IMR-90 (cell line): ENCODE measurements around the gene AGTPBP1. TPM values are rescaled to one million over a fixed set of nuclear protein-coding genes. Genes with fewer than 3 reads are reported as not detected.

Source experiments
- ATAC-seq: fragments of 200-7000 bp; cut with Tn5 transposase; 2 replicates; pipeline ENCODE4 v1.9.1; 2020; ENCODE audit warnings: low read depth, mild to moderate bottlenecking, moderate library complexity
- BruUV-seq: library from RNA; stranded (reverse); fragments of 400-500 nt; replicated peaks from 2 replicates; lab custom pipeline; 2021; lab: Mats Ljungman, UMichigan
- CTCF ChIA-PET: fragments of 300-600 bp; formaldehyde crosslinking; extraction: SDS; loops from one replicate; lab custom pipeline; 2021; ENCODE audit warnings: antibody characterized with exemption; lab: Yijun Ruan, JAX
- POLR2A ChIA-PET: fragments of 300-600 bp; sonication (Branson Sonifier 250); formaldehyde crosslinking; loops from one replicate; lab custom pipeline; 2022; ENCODE audit warnings: antibody characterized with exemption; ENCODE audit not compliant: unreplicated experiment; lab: Charles Lee
- DNase-seq: peaks from one replicate; pipeline ENCODE4 v3.0.0; 2013
- H2AFZ ChIP-seq: replicated peaks from 2 replicates; pipeline ENCODE3; 2013; ENCODE audit warnings: low read length, mild to moderate bottlenecking; ENCODE audit not compliant: poor library complexity
- H2AK5ac ChIP-seq: 2 replicates; pipeline ENCODE4 v1.6.1; 2013; ENCODE audit warnings: low read depth, low read length, inconsistent platforms
- H2AK9ac ChIP-seq: replicated peaks from 2 replicates; pipeline ENCODE3; 2013; ENCODE audit warnings: mild to moderate bottlenecking, low read depth, low read length, moderate library complexity; ENCODE audit not compliant: poor library complexity
- H2BK120ac ChIP-seq: 2 replicates; pipeline ENCODE4 v1.6.1; 2013; ENCODE audit warnings: low read depth, low read length, inconsistent platforms
- H2BK15ac ChIP-seq: 3 replicates; pipeline ENCODE4 v1.6.1; 2013; ENCODE audit warnings: low read depth, low read length, inconsistent platforms
- H2BK20ac ChIP-seq: 2 replicates; pipeline ENCODE4 v1.6.1; 2013; ENCODE audit warnings: low read depth, mild to moderate bottlenecking, inconsistent platforms, low read length, moderate library complexity
- H2BK5ac ChIP-seq: 2 replicates; pipeline ENCODE4 v1.6.1; 2013; ENCODE audit warnings: mild to moderate bottlenecking, low read depth, low read length, inconsistent platforms; ENCODE audit not compliant: poor library complexity, severe bottlenecking
- H3K14ac ChIP-seq: replicated peaks from 2 replicates; pipeline ENCODE4 v1.6.1; 2013; ENCODE audit warnings: low read depth, low read length, inconsistent platforms
- H3K18ac ChIP-seq: 2 replicates; pipeline ENCODE4 v1.6.1; 2013; ENCODE audit warnings: low read depth, low read length, control low read depth
- H3K23ac ChIP-seq: 2 replicates; pipeline ENCODE4 v1.6.1; 2013; ENCODE audit warnings: low read depth, low read length, inconsistent platforms
- H3K27ac ChIP-seq: 2 replicates; pipeline ENCODE4 v1.5.1; 2013; ENCODE audit warnings: mild to moderate bottlenecking, control low read depth, low read length; ENCODE audit not compliant: insufficient read depth
- H3K27me3 ChIP-seq: 2 replicates; pipeline ENCODE4 v1.6.1; 2013; ENCODE audit warnings: low read length; ENCODE audit not compliant: control insufficient read depth, insufficient read depth
- H3K36me3 ChIP-seq: 2 replicates; pipeline ENCODE4 v1.6.1; 2013; ENCODE audit warnings: low read length, mixed read lengths; ENCODE audit not compliant: control insufficient read depth, insufficient read depth
- H3K4ac ChIP-seq: 2 replicates; pipeline ENCODE4 v1.6.1; 2013; ENCODE audit warnings: low read depth, low read length, inconsistent platforms
- H3K4me1 ChIP-seq: 2 replicates; pipeline ENCODE4 v1.6.1; 2013; ENCODE audit warnings: low read length, mixed read lengths; ENCODE audit not compliant: control insufficient read depth, insufficient read depth
- H3K4me2 ChIP-seq: 2 replicates; pipeline ENCODE4 v1.6.1; 2013; ENCODE audit warnings: low read depth, mild to moderate bottlenecking, control low read depth, low read length, moderate library complexity
- H3K4me3 ChIP-seq: 2 replicates; pipeline ENCODE4 v1.5.1; 2013; ENCODE audit warnings: low read depth, mild to moderate bottlenecking, control low read depth, low read length, moderate library complexity; ENCODE audit not compliant: insufficient read depth
- H3K56ac ChIP-seq: 2 replicates; pipeline ENCODE4 v1.6.1; 2013; ENCODE audit warnings: low read length, inconsistent platforms; ENCODE audit not compliant: insufficient read depth; ENCODE audit errors: extremely low read depth
- H3K79me1 ChIP-seq, 2 experiments: 2 replicates each; pipeline ENCODE4 v1.6.1; 2013; ENCODE audit warnings: low read length in 2 of 2, inconsistent platforms in 1 of 2, low read depth in 1 of 2
- H3K9ac ChIP-seq: 2 replicates; pipeline ENCODE4 v1.6.1; 2013; ENCODE audit warnings: low read depth, low read length, control low read depth
- H3K9me1 ChIP-seq: 2 replicates; pipeline ENCODE4 v1.6.1; 2013; ENCODE audit warnings: low read length, inconsistent platforms; ENCODE audit not compliant: insufficient read depth
- H3K9me3 ChIP-seq: 2 replicates; pipeline ENCODE4 v1.6.1; 2013; ENCODE audit warnings: low read length; ENCODE audit not compliant: control insufficient read depth, insufficient read depth
- H4K20me1 ChIP-seq: 2 replicates; pipeline ENCODE4 v1.6.1; 2013; ENCODE audit warnings: low read length, inconsistent platforms; ENCODE audit not compliant: insufficient read depth
- H4K5ac ChIP-seq: 2 replicates; pipeline ENCODE4 v1.6.1; 2013; ENCODE audit warnings: mild to moderate bottlenecking, low read depth, low read length, control low read depth
- H4K8ac ChIP-seq, 2 experiments: 2 replicates each; pipeline ENCODE4 v1.6.1; 2013; ENCODE audit warnings: low read depth in 2 of 2, low read length in 2 of 2, control low read depth in 1 of 2, inconsistent platforms in 1 of 2
- H4K91ac ChIP-seq: 2 replicates; pipeline ENCODE4 v1.6.1; 2013; ENCODE audit warnings: low read depth, low read length, inconsistent platforms; ENCODE audit not compliant: insufficient read depth
- NFE2L2 ChIP-seq: fragments of 150-350 bp; IDR thresholded peaks from 2 replicates; pipeline ENCODE4 v1.6.1; 2016; ENCODE audit warnings: low read depth, mild to moderate bottlenecking, low read length
- RCOR1 ChIP-seq: IDR thresholded peaks from 2 replicates; pipeline ENCODE4 v1.6.1; 2012; ENCODE audit warnings: mild to moderate bottlenecking, low read length, improper control_type of control experiment; ENCODE audit not compliant: insufficient replicate concordance
- WGBS, 2 experiments: methylation state at CpG; one replicate each; pipeline versions ENCODE4 v1.1.5 to v1.1.7; 2013; ENCODE audit warnings: missing lambda C conversion rate in 2 of 2; ENCODE audit not compliant: insufficient read length in 1 of 2; ENCODE audit errors: extremely low coverage in 2 of 2; 5-methylcytosine and 5-hydroxymethylcytosine counted together
- dilution Hi-C: fragments of 300-500 bp; cut with HindIII; formaldehyde crosslinking; loops from one replicate; pipeline ENCODE4 v1.14.3; 2018; ENCODE audit warnings: low sequenced_read_pairs; ENCODE audit not compliant: unreplicated experiment
- in situ Hi-C: fragments of 300-500 bp; cut with MboI; formaldehyde crosslinking; loops from 3 replicates; pipeline ENCODE4 v1.14.3; 2019; ENCODE audit warnings: low sequenced_read_pairs, inconsistent platforms, mixed read lengths
- intact Hi-C: fragments of 100-400 bp; cut with micrococcal nuclease; formaldehyde crosslinking; loops from 2 replicates; pipeline ENCODE4 v1.10.0; 2022
- polyA plus RNA-seq, 3 experiments: library from polyadenylated mRNA; depleted of rRNA; stranded (reverse); fragments of >200 nt; gene quantifications; 2 replicates each; pipeline ENCODE4 v1.2.3, GENCODE V29; 2012; ENCODE audit warnings: low replicate concordance in 1 of 3
- total RNA-seq: library from RNA; depleted of rRNA; stranded (reverse); fragments of >200 nt; gene quantifications from 2 replicates; pipeline ENCODE4 v1.2.3, GENCODE V29; 2012

The AGTPBP1 gene
- total and polyA plus RNA-seq, 2 of the 4 experiments (the other 2 are of a cell fraction), result 3.3 to 9.0 TPM

DNA sequence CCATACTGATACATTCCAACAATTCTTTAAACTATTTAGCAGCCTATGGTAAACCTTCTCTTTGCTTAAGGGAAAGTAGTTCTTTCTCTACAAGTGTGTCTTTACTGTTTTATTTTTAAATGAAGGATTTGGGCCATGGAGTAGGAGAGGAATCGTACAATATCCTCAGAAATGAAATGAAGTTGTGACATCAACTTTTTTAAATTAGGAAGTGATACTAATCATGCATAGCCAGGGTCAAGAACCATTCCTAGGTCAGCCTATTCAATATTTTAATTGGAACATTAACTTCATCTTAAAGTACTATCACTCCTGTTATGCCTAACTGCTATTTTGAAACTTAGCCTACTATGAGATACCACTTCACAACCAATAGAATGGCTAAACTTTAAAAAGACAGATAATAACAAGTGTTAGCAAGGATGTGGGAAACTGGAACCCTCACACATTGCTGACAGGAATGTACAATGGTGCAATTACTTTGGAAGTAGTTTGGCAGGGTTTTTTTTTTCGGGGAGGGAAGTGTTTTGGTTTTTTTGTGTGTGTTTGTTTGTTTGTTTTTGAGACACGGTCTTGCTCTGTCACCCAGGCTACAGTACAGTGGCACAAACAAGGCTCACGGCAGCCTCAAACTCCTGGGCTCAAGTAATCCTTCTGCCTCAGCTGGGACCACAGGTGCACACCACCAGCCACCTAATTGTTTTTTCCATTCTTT lies 10.7 kb downstream of the AGTPBP1 start:
- peaks cover 0 to 4% of the 10 kb centered on the region in 2 experiments; a peak in 1 of 4 replicates for H3K79me1 ChIP-seq
- no peak overlapping the region for H4K8ac ChIP-seq
- H3K4me3 ChIP-seq, result no peak overlapping the region
- no peaks in the 10 kb centered on the region for H3K9me3 ChIP-seq
- 100% methylated on average over 1 of the region's 4 CpGs; no CpG with 5 or more reads in 1 of the 2 experiments for WGBS, 2 experiments
- no peak overlapping the region for H3K14ac ChIP-seq
- H4K20me1 ChIP-seq, result no peaks in the 10 kb centered on the region
- no peaks in the 10 kb centered on the region for H3K36me3 ChIP-seq
- dilution Hi-C loops, result no loop called here
- H2BK20ac ChIP-seq, result no peak overlapping the region
- H4K5ac ChIP-seq, result no peak overlapping the region
- no peak for DNase-seq
- H2AK5ac ChIP-seq, result no peak overlapping the region
- no TSS peak for BruUV-seq
- H3K23ac ChIP-seq, result no peak overlapping the region
- H3K4me1 ChIP-seq, result no peaks in the 10 kb centered on the region
- ChIA-PET CTCF (no interaction called here), POLR2A (no interaction called here)
- intact Hi-C loops, result no loop called here
- no peak overlapping the region for H2BK120ac ChIP-seq
- H3K4ac ChIP-seq, result no peak overlapping the region
- H4K91ac ChIP-seq, result no peak overlapping the region
- ATAC-seq, result no peak
- no peak for TF ChIP-seq RCOR1
- TF ChIP-seq NFE2L2, result no peak
- no peak overlapping the region for H3K4me2 ChIP-seq
- no peak overlapping the region for H3K9ac ChIP-seq
- no peak overlapping the region for H3K27ac ChIP-seq
- no peak overlapping the region for H2BK15ac ChIP-seq
- no peak overlapping the region for H2AK9ac ChIP-seq
- H3K27me3 ChIP-seq, result no peaks in the 10 kb centered on the region
- no peak overlapping the region for H3K18ac ChIP-seq
- no peaks in the 10 kb centered on the region for H3K9me1 ChIP-seq
- no peak overlapping the region for H2BK5ac ChIP-seq
- in situ Hi-C loops, result no loop called here
- no peak overlapping the region for H2AFZ ChIP-seq
- no peak overlapping the region for H3K56ac ChIP-seq
